HG03575 (cell line): ENCODE measurements around the gene GGT7.
"Not testable (repeated sequence)": the region's sequence is repeated elsewhere in the genome, so short reads cannot be mapped to it uniquely, and the experiment has no call there.

Experiments used
- ATAC-seq: cut with Tn5 transposase; IDR thresholded peaks from one replicate; pipeline ENCODE4 v1.9.1; 2021; ENCODE audit not compliant: unreplicated experiment, insufficient number of reproducible peaks, low FRiP score; ENCODE audit errors: extremely low read depth

The GGT7 gene

GRCh38 chr20:34884260-34884659, 11.6 kb upstream of the GGT7 start:
- ATAC-seq, result no peak

GRCh38 chr20:34883809-34884208, 11.2 kb upstream of the GGT7 start:
- ATAC-seq, result no peak

- no peak for ATAC-seq
These were observed 10.5 kb upstream of the GGT7 start for GRCh38 chr20:34883087-34883688.

- no peak for ATAC-seq
These were observed 9.0 kb upstream of the GGT7 start for GRCh38 chr20:34881689-34882088.

GRCh38 chr20:34880971-34881370, 8.3 kb upstream of the GGT7 start:
- ATAC-seq, result not testable (repeated sequence)

- no peak for ATAC-seq
These were observed 7.7 kb upstream of the GGT7 start for GRCh38 chr20:34880215-34880850.

GRCh38 chr20:34876406-34877282, 4.0 kb upstream of the GGT7 start, which contains the start of gene ACSS2:
Gene ACSS2 (plus strand): TSS chr20:34876612. CDS start chr20:34876646, 34 bp downstream.
- no peak for ATAC-seq

GRCh38 chr20:34875642-34876405, 3.2 kb upstream of the GGT7 start:
- no peak for ATAC-seq

GRCh38 chr20:34874094-34874654, 1.5 kb upstream of the GGT7 start:
- ATAC-seq, result no peak

- ATAC-seq, result no peak
These were observed 982 bp upstream of the GGT7 start for GRCh38 chr20:34873583-34874093.

GRCh38 chr20:34871966-34872621, 562 bp downstream of the GGT7 start:
- ATAC-seq, result no peak

GRCh38 chr20:34871320-34871926, 1.2 kb downstream of the GGT7 start:
- no peak for ATAC-seq

- no peak for ATAC-seq
These were observed 8.4 kb downstream of the GGT7 start for GRCh38 chr20:34864216-34864615.

- no peak for ATAC-seq
These were observed 9.2 kb downstream of the GGT7 start for GRCh38 chr20:34863421-34863965.

- ATAC-seq, result no peak
These were observed 9.9 kb downstream of the GGT7 start for GRCh38 chr20:34862724-34863123.

GRCh38 chr20:34861386-34862084, 11.1 kb downstream of the GGT7 start:
- no peak for ATAC-seq
